Gastrocnemius medialis (tissue), 4 donors: Measurements from ENCODE around the gene SEMA4B.

Experiments
- CTCF ChIP-seq, 5 experiments: fragments of 450-650 bp in 3 of 5; fragments of 200-600 bp in 2 of 5; sonication (generic) in 2 of 5; IDR thresholded peaks in 4 of 5; conservative IDR thresholded peaks in 1 of 5; 1 replicate in 4 of 5; 2 replicates in 1 of 5; pipeline ENCODE4 v1.5.1; 2016 to 2019; ENCODE audit warnings: antibody characterized with exemption in 5 of 5, mild to moderate bottlenecking in 3 of 5, moderate library complexity in 3 of 5
- POLR2A ChIP-seq, 2 donors: fragments of 450-650 bp; IDR thresholded peaks; one replicate each; pipeline ENCODE4 v1.6.1; 2017; ENCODE audit warnings: antibody characterized with exemption in 2 of 2, mild to moderate bottlenecking in 2 of 2, moderate library complexity in 2 of 2

GRCh38 chr15:90190606-90191343 lies 10.4 kb upstream of the SEMA4B start:
- no peak for TF ChIP-seq CTCF (IDR thresholded peaks at IDR 0.05 in 4 of 5, conservative IDR thresholded peaks at IDR 0.05 in 1 of 5)
- no peak for TF ChIP-seq POLR2A (IDR thresholded peaks at IDR 0.05)
